H1 (cell line): ENCODE measurements around the gene TAPT1. TPM values are rescaled to one million over a fixed set of nuclear protein-coding genes. Genes with fewer than 3 reads are reported as not detected.

Experiments used
- CTCF ChIA-PET: fragments of 300-600 bp; sonication (Branson Sonifier 250); formaldehyde crosslinking; loops from one replicate; lab custom pipeline; 2021; ENCODE audit not compliant: partially characterized antibody; lab: Charles Lee
- POLR2A ChIA-PET: fragments of 300-600 bp; sonication (Branson Sonifier 250); formaldehyde crosslinking; loops from one replicate; lab custom pipeline; 2021; ENCODE audit warnings: inconsistent platforms; ENCODE audit not compliant: partially characterized antibody; lab: Charles Lee
- DNase-seq, 2 experiments: peaks; one replicate each; pipeline versions ENCODE4 v3.0.0 to v3.0.0-alpha.2; 2010 to 2022; ENCODE audit warnings: low spot score in 2 of 2, low read depth in 1 of 2, mixed read lengths in 1 of 2
- FAIRE-seq: peaks from 2 replicates; lab custom pipeline; 2011; peaks lifted over from hg19 to GRCh38; lab: Jason Lieb, UNC
- H2AFZ ChIP-seq: 2 replicates; pipeline ENCODE4 v1.8.1; 2012; ENCODE audit warnings: low read length, inconsistent platforms
- H2AK5ac ChIP-seq: 2 replicates; pipeline ENCODE4 v1.6.1; 2013; ENCODE audit warnings: low read depth, low read length
- H2BK120ac ChIP-seq: replicated peaks from 2 replicates; pipeline ENCODE3; 2013; ENCODE audit warnings: low read depth, low read length, inconsistent platforms
- H2BK12ac ChIP-seq: 2 replicates; pipeline ENCODE4 v1.6.1; 2013; ENCODE audit warnings: low read depth, low read length
- H2BK15ac ChIP-seq: 2 replicates; pipeline ENCODE4 v1.6.1; 2013; ENCODE audit warnings: low read length
- H2BK20ac ChIP-seq: 2 replicates; pipeline ENCODE4 v1.6.1; 2013; ENCODE audit warnings: low read length
- H2BK5ac ChIP-seq: 2 replicates; pipeline ENCODE4 v1.6.1; 2013; ENCODE audit warnings: low read depth, low read length
- H3K14ac ChIP-seq: 2 replicates; pipeline ENCODE4 v1.6.1; 2013; ENCODE audit warnings: inconsistent platforms; ENCODE audit not compliant: insufficient read length
- H3K18ac ChIP-seq: 2 replicates; pipeline ENCODE4 v1.6.1; 2013; ENCODE audit warnings: low read length; ENCODE audit errors: extremely low read depth
- H3K23ac ChIP-seq: 2 replicates; pipeline ENCODE4 v1.6.1; 2013; ENCODE audit warnings: inconsistent platforms; ENCODE audit not compliant: insufficient read length
- H3K23me2 ChIP-seq: 2 replicates; pipeline ENCODE4 v1.6.1; 2013; ENCODE audit warnings: low read depth, low read length
- H3K27ac ChIP-seq: 2 replicates; pipeline ENCODE4 v1.6.1; 2011; ENCODE audit warnings: low read depth, low read length, inconsistent platforms
- H3K27me3 ChIP-seq, 4 experiments: replicated peaks in 1 of 4; 1 replicate in 1 of 4; 2 replicates in 3 of 4; pipeline versions ENCODE4 v1.6.1 to v1.8.1; 2011 to 2013; ENCODE audit warnings: low read length in 3 of 4, mild to moderate bottlenecking in 3 of 4, inconsistent platforms in 2 of 4, mixed read lengths in 2 of 4, moderate library complexity in 1 of 4; ENCODE audit not compliant: control insufficient read depth in 3 of 4, insufficient read depth in 3 of 4; ENCODE audit errors: extremely low read depth in 1 of 4
- H3K36me3 ChIP-seq, 4 experiments: 2 replicates each; pipeline versions ENCODE4 v1.6.1 to v1.8.1; 2011 to 2013; ENCODE audit warnings: mild to moderate bottlenecking in 4 of 4, low read length in 3 of 4, moderate library complexity in 2 of 4, control low read depth in 1 of 4, inconsistent platforms in 1 of 4; ENCODE audit not compliant: insufficient read depth in 4 of 4, control insufficient read depth in 2 of 4
- H3K4ac ChIP-seq: replicated peaks from 2 replicates; pipeline ENCODE3; 2013; ENCODE audit warnings: low read length, low read depth, mixed read lengths, inconsistent platforms; ENCODE audit not compliant: insufficient read length
- H3K4me1 ChIP-seq, 4 experiments: replicated peaks in 1 of 4; 1 replicate in 1 of 4; 2 replicates in 3 of 4; pipeline versions ENCODE4 v1.6.1 to v1.8.1; 2011 to 2013; ENCODE audit warnings: low read length in 3 of 4, inconsistent platforms in 2 of 4, mixed read lengths in 1 of 4; ENCODE audit not compliant: insufficient read depth in 4 of 4, control insufficient read depth in 3 of 4
- H3K4me2 ChIP-seq, 2 experiments: 2 replicates each; pipeline versions ENCODE4 v1.6.1 to v1.8.1; 2011 to 2013; ENCODE audit warnings: low read depth in 2 of 2, low read length in 2 of 2, control low read depth in 1 of 2, inconsistent platforms in 1 of 2, mild to moderate bottlenecking in 1 of 2; ENCODE audit not compliant: insufficient read depth in 1 of 2
- H3K4me3 ChIP-seq, 4 experiments: fragments of 200-600, 300-600 bp in 1 of 4; sonication (generic), shearing (Covaris generic), sonication (Bioruptor Twin) in 1 of 4; 2 replicates each; pipeline versions ENCODE4 v1.5.1 to v1.8.1; 2011 to 2016; ENCODE audit warnings: low read length in 4 of 4, low read depth in 3 of 4, control low read depth in 2 of 4, inconsistent platforms in 2 of 4, mild to moderate bottlenecking in 2 of 4, mixed read lengths in 1 of 4, moderate library complexity in 1 of 4; ENCODE audit not compliant: insufficient read depth in 2 of 4; ENCODE audit errors: extremely low read depth in 1 of 4
- H3K56ac ChIP-seq: replicated peaks from 2 replicates; pipeline ENCODE3; 2013; ENCODE audit warnings: low read depth, mild to moderate bottlenecking, mixed read lengths, low read length, inconsistent platforms; ENCODE audit not compliant: insufficient read length
- H3K79me1 ChIP-seq: 2 replicates; pipeline ENCODE4 v1.6.1; 2013; ENCODE audit warnings: low read depth, low read length, control low read depth
- H3K79me2 ChIP-seq, 2 experiments: 2 replicates each; pipeline versions ENCODE4 v1.6.1 to v1.8.1; 2012 to 2013; ENCODE audit warnings: low read length in 2 of 2, mild to moderate bottlenecking in 2 of 2, inconsistent platforms in 1 of 2; ENCODE audit not compliant: insufficient read depth in 2 of 2, control insufficient read depth in 1 of 2
- H3K9ac ChIP-seq, 4 experiments: replicated peaks in 1 of 4; 1 replicate in 1 of 4; 2 replicates in 3 of 4; pipeline versions ENCODE4 v1.6.1 to v1.8.1; 2011 to 2013; ENCODE audit warnings: low read depth in 3 of 4, low read length in 3 of 4, control low read depth in 2 of 4, mild to moderate bottlenecking in 2 of 4, moderate library complexity in 2 of 4, inconsistent platforms in 1 of 4; ENCODE audit errors: extremely low read depth in 1 of 4
- H3K9me3 ChIP-seq, 2 experiments: 2 replicates each; pipeline versions ENCODE4 v1.6.1 to v1.8.1; 2012 to 2013; ENCODE audit warnings: mild to moderate bottlenecking in 2 of 2, moderate library complexity in 2 of 2, control low read depth in 1 of 2, inconsistent platforms in 1 of 2, low read depth in 1 of 2, low read length in 1 of 2, mixed read lengths in 1 of 2; ENCODE audit not compliant: insufficient read depth in 2 of 2
- H4K20me1 ChIP-seq, 2 experiments: replicated peaks in 1 of 2; 2 replicates each; pipeline versions ENCODE3 to v1.8.1; 2011 to 2013; ENCODE audit warnings: inconsistent platforms in 2 of 2, low read length in 2 of 2, mild to moderate bottlenecking in 1 of 2; ENCODE audit not compliant: insufficient read depth in 2 of 2, control insufficient read depth in 1 of 2
- H4K5ac ChIP-seq: 2 replicates; pipeline ENCODE4 v1.6.1; 2013; ENCODE audit warnings: low read length, low read depth, mixed read lengths, inconsistent platforms; ENCODE audit not compliant: insufficient read length
- H4K8ac ChIP-seq: 2 replicates; pipeline ENCODE4 v1.8.0; 2013; ENCODE audit warnings: mild to moderate bottlenecking, moderate library complexity, low read length, inconsistent platforms; ENCODE audit not compliant: insufficient read depth; ENCODE audit errors: extremely low read depth
- H4K91ac ChIP-seq: replicated peaks from 2 replicates; pipeline ENCODE3; 2013; ENCODE audit warnings: low read length, mixed read lengths, inconsistent platforms; ENCODE audit not compliant: insufficient read length
- CBX5 ChIP-seq: fragments of 300-800, 300-1000 bp; sonication (generic); IDR thresholded peaks from 2 replicates; pipeline ENCODE4 v1.7.1; 2016; ENCODE audit warnings: antibody characterized with exemption, low read length, low read depth
- E2F6 ChIP-seq: IDR thresholded peaks from 2 replicates; pipeline ENCODE4 v1.6.1; 2012; ENCODE audit warnings: inconsistent platforms
- HDAC2 ChIP-seq, 2 experiments: fragments of 300-600 bp in 1 of 2; sonication (generic) in 1 of 2; IDR thresholded peaks; 2 replicates each; pipeline ENCODE4 v1.6.1; 2011 to 2012; ENCODE audit warnings: low read depth in 2 of 2, low read length in 2 of 2, mild to moderate bottlenecking in 2 of 2, moderate library complexity in 2 of 2, borderline replicate concordance in 1 of 2, inconsistent platforms in 1 of 2
- KDM4A ChIP-seq: IDR thresholded peaks from one replicate; pipeline ENCODE4 v1.7.1; 2012; ENCODE audit warnings: low read depth, mild to moderate bottlenecking, moderate library complexity, low read length, inconsistent platforms; ENCODE audit not compliant: severe bottlenecking
- NRF1 ChIP-seq: IDR thresholded peaks from 2 replicates; pipeline ENCODE4 v1.6.1; 2011; ENCODE audit warnings: mild to moderate bottlenecking, low read depth, low read length, improper control_type of control experiment
- RAD21 ChIP-seq, 2 experiments: IDR thresholded peaks in 1 of 2; conservative IDR thresholded peaks in 1 of 2; 2 replicates each; pipeline ENCODE4 v1.6.1; 2011; ENCODE audit warnings: low read depth in 2 of 2, low read length in 2 of 2, improper control_type of control experiment in 1 of 2, inconsistent platforms in 1 of 2, mild to moderate bottlenecking in 1 of 2, moderate library complexity in 1 of 2
- SIRT6 ChIP-seq: IDR thresholded peaks from one replicate; pipeline ENCODE4 v1.7.1; 2012; ENCODE audit warnings: low read length, inconsistent platforms
- SP2 ChIP-seq: IDR thresholded peaks from 2 replicates; pipeline ENCODE4 v1.6.1; 2012; ENCODE audit warnings: mild to moderate bottlenecking, low read length, inconsistent platforms
- SRF ChIP-seq: IDR thresholded peaks from 2 replicates; pipeline ENCODE4 v1.6.1; 2011; ENCODE audit warnings: mild to moderate bottlenecking, low read depth, low read length, moderate library complexity
- TBP ChIP-seq: IDR thresholded peaks from 2 replicates; pipeline ENCODE4 v1.6.1; 2011; ENCODE audit warnings: low read depth, low read length, improper control_type of control experiment
- TEAD4 ChIP-seq: IDR thresholded peaks from 2 replicates; pipeline ENCODE4 v1.6.1; 2012; ENCODE audit warnings: low read depth, low read length, inconsistent platforms, mixed read lengths
- USF2 ChIP-seq: IDR thresholded peaks from 2 replicates; pipeline ENCODE4 v1.6.1; 2011; ENCODE audit warnings: low read length, improper control_type of control experiment
- YY1 ChIP-seq: IDR thresholded peaks from 2 replicates; pipeline ENCODE4 v1.6.1; 2011; ENCODE audit warnings: low read depth, mild to moderate bottlenecking, low read length
- WGBS, 2 experiments: shearing (Covaris generic) in 1 of 2; methylation state at CpG; one replicate each; pipeline versions ENCODE4 v1.1.6 to v1.1.7; 2013 to 2015; ENCODE audit warnings: low lambda C conversion rate in 2 of 2, mixed read lengths in 2 of 2, inconsistent platforms in 1 of 2, low coverage in 1 of 2, missing lambda C conversion rate in 1 of 2; ENCODE audit not compliant: insufficient replicate concordance in 2 of 2, insufficient coverage in 1 of 2, insufficient read length in 1 of 2; ENCODE audit errors: extremely low coverage in 1 of 2, missing lambda C conversion rate in 1 of 2; 5-methylcytosine and 5-hydroxymethylcytosine counted together
- polyA plus RNA-seq, 7 experiments: library from polyadenylated mRNA; depleted of rRNA in 3 of 7; stranded (reverse) in 5 of 7; unstranded in 2 of 7; fragments of >200 nt in 5 of 7; fragments of 200-250 nt in 2 of 7; gene quantifications; 1 replicate in 5 of 7; 2 replicates in 1 of 7; 4 replicates in 1 of 7; pipeline versions ENCODE4 v1.2.1 to v1.2.3, GENCODE V29; 2011 to 2013; ENCODE audit warnings: missing spikeins in 2 of 7, mixed read lengths in 2 of 7
- total RNA-seq: library from RNA; stranded (reverse); fragmentation: NEBNext Ultra II Directional; extraction: Animal tissue kit (Norgen Biotek cat#: 25700); gene quantifications from 2 replicates; pipeline ENCODE4 v1.2.1, GENCODE V29; 2021

The TAPT1 gene
- total and polyA plus RNA-seq, 2 of the 8 experiments (the other 6 are each of a cell fraction or from before 2014, with no cell fraction given), result 4.2 to 15.3 TPM

- FAIRE-seq (no peak), DNase-seq (no peak)
- POLR2A ChIA-PET, result no interaction called here
- H2BK12ac ChIP-seq, result no peak overlapping the region
- H3K4me3 ChIP-seq, result no peak overlapping the region
- no peak overlapping the region for H3K18ac ChIP-seq
- no peaks in the 10 kb centered on the region for H3K23me2 ChIP-seq
- H3K9ac ChIP-seq, result no peak overlapping the region
- no peak overlapping the region for H4K8ac ChIP-seq
- no peak overlapping the region for H2BK20ac ChIP-seq
- no peaks in the 10 kb centered on the region for H3K79me2 ChIP-seq
- no peak overlapping the region for H3K4ac ChIP-seq
- CTCF ChIA-PET, result no interaction called here
- no peak overlapping the region for H2BK120ac ChIP-seq
- no peak overlapping the region for H4K5ac ChIP-seq
- H3K14ac ChIP-seq, result no peak overlapping the region
- H4K91ac ChIP-seq, result no peak overlapping the region
- WGBS, 2 experiments, result 93% methylated on average over 7 of the region's 7 CpGs; no CpG with 5 or more reads in 1 of the 2 experiments
- no peaks in the 10 kb centered on the region for H3K79me1 ChIP-seq
- H2AFZ ChIP-seq, result no peak overlapping the region
- no peak overlapping the region for H3K23ac ChIP-seq
- no peaks in the 10 kb centered on the region for H3K36me3 ChIP-seq
- H3K56ac ChIP-seq, result no peak overlapping the region
- no peaks in the 10 kb centered on the region for H3K9me3 ChIP-seq
- H3K27me3 ChIP-seq, result no peaks in the 10 kb centered on the region
- no peak overlapping the region for H2BK5ac ChIP-seq
- no peak overlapping the region for H3K27ac ChIP-seq
- peaks cover 0 to 3% (median 0%) of the 10 kb centered on the region in 4 experiments; a peak in 1 of 7 replicates for H3K4me1 ChIP-seq
- H2AK5ac ChIP-seq, result no peak overlapping the region
- no peaks in the 10 kb centered on the region for H4K20me1 ChIP-seq
- no peak overlapping the region for H2BK15ac ChIP-seq
- no peak overlapping the region for H3K4me2 ChIP-seq
- TF ChIP-seq TEAD4 (no peak), CBX5 (no peak), NRF1 (no peak), SRF (no peak), SP2 (no peak), SIRT6 (no peak), E2F6 (no peak), RAD21 (IDR thresholded peaks at IDR 0.05 in 1 of 2, conservative IDR thresholded peaks at IDR 0.05 in 1 of 2; ENCODE audit: low read depth in 2 of 2, low read length in 2 of 2) (no peak), USF2 (no peak), TBP (no peak), HDAC2 (IDR thresholded peaks at IDR 0.05; ENCODE audit: borderline replicate concordance in 1 of 2, low read depth in 2 of 2, low read length in 2 of 2) (no peak), YY1 (no peak), KDM4A (no peak)
Measured at GRCh38 chr4:16237715-16238114, 11.4 kb upstream of the TAPT1 start.
